HEK293T (cell line): ENCODE measurements around the gene FBXL17.

Experiments
- CTCF ChIA-PET: fragments of 350-600 bp; formaldehyde crosslinking; extraction: SDS; loops from one replicate; lab custom pipeline; 2021; ENCODE audit warnings: antibody characterized with exemption, inconsistent platforms; lab: Yijun Ruan, JAX
- POLR2A ChIA-PET: fragments of 350-600 bp; formaldehyde crosslinking; extraction: SDS; loops from one replicate; lab custom pipeline; 2020; ENCODE audit warnings: antibody characterized with exemption, inconsistent platforms; lab: Yijun Ruan, JAX
- DNase-seq: peaks from one replicate; pipeline ENCODE4 v3.0.0; 2012; ENCODE audit warnings: mixed read lengths; ENCODE audit errors: extremely low spot score
- ARNT ChIP-seq: fragments of 450-650 bp; IDR thresholded peaks from 2 replicates; pipeline ENCODE4 v1.6.1; 2017; ENCODE audit warnings: mild to moderate bottlenecking
- BHLHE40 ChIP-seq: fragments of 450-650 bp; IDR thresholded peaks from 2 replicates; pipeline ENCODE4 v1.6.1; 2016; ENCODE audit warnings: mild to moderate bottlenecking, moderate library complexity, borderline replicate concordance
- CTBP1 ChIP-seq: fragments of 450-650 bp; IDR thresholded peaks from 2 replicates; pipeline ENCODE4 v1.6.1; 2016; ENCODE audit warnings: borderline replicate concordance
- ELF4 ChIP-seq: fragments of 450-650 bp; IDR thresholded peaks from 2 replicates; pipeline ENCODE4 v1.6.1; 2017; ENCODE audit warnings: antibody characterized with exemption
- FOXA1 ChIP-seq: fragments of 450-650 bp; IDR thresholded peaks from 2 replicates; pipeline ENCODE4 v1.6.1; 2016; ENCODE audit warnings: mild to moderate bottlenecking
- FOXK2 ChIP-seq: fragments of 450-650 bp; IDR thresholded peaks from 2 replicates; pipeline ENCODE4 v1.6.1; 2016; ENCODE audit warnings: mild to moderate bottlenecking
- FOXM1 ChIP-seq: fragments of 450-650 bp; IDR thresholded peaks from 2 replicates; pipeline ENCODE4 v1.6.1; 2017; ENCODE audit warnings: mild to moderate bottlenecking, borderline replicate concordance
- HDGF ChIP-seq: fragments of 450-650 bp; IDR thresholded peaks from 2 replicates; pipeline ENCODE4 v1.6.1; 2017; ENCODE audit warnings: antibody characterized with exemption, borderline replicate concordance
- L3MBTL2 ChIP-seq: fragments of 450-650 bp; conservative IDR thresholded peaks from 2 replicates; pipeline ENCODE4 v1.6.1; 2016; ENCODE audit warnings: mild to moderate bottlenecking
- LEF1 ChIP-seq: fragments of 450-650 bp; IDR thresholded peaks from 2 replicates; pipeline ENCODE4 v1.6.1; 2017; ENCODE audit warnings: mild to moderate bottlenecking, borderline replicate concordance
- NFRKB ChIP-seq: fragments of 450-650 bp; IDR thresholded peaks from 2 replicates; pipeline ENCODE4 v1.6.1; 2016; ENCODE audit warnings: mild to moderate bottlenecking, moderate library complexity
- SP1 ChIP-seq: fragments of 450-650 bp; IDR thresholded peaks from 2 replicates; pipeline ENCODE4 v1.6.1; 2017
- SUZ12 ChIP-seq: fragments of 450-650 bp; IDR thresholded peaks from 2 replicates; pipeline ENCODE4 v1.6.1; 2016; ENCODE audit warnings: mild to moderate bottlenecking
- TARDBP ChIP-seq: fragments of 450-650 bp; IDR thresholded peaks from 2 replicates; pipeline ENCODE4 v1.6.1; 2016
- ZNF384 ChIP-seq: fragments of 450-650 bp; IDR thresholded peaks from 2 replicates; pipeline ENCODE4 v1.6.1; 2016
- TF ChIP-seq, protein P1 (sequence below): fragments of 450-650 bp; IDR thresholded peaks from 2 replicates; pipeline ENCODE4 v1.6.1; 2016

Gene FBXL17

DNA sequence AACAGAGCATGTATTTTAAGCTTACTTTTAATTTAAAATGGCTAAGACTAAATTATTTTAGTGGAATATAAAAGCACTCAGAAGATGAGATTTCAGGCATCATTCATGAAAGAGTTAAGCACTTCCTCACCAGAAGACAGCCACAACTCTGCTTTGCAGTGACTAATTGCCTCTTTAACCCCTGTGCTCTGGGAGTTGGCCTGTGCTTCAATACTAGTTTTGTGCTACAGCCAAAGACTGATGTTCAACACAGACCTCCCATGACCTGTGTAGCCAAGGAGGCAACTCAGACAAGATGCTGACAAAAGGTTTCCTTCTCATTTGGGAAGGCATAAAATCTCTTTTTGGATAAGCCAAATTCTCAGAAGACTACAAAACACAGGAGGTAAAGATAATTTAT, 353.5 kb downstream of the FBXL17 start:
- ChIA-PET POLR2A (no interaction called here), CTCF (no interaction called here)
- no peak for DNase-seq
- TF ChIP-seq NFRKB (no peak), HDGF (no peak), TARDBP (no peak), CTBP1 (no peak), L3MBTL2 (no peak), ARNT (no peak), ELF4 (no peak), SUZ12 (no peak), FOXA1 (no peak)

DNA sequence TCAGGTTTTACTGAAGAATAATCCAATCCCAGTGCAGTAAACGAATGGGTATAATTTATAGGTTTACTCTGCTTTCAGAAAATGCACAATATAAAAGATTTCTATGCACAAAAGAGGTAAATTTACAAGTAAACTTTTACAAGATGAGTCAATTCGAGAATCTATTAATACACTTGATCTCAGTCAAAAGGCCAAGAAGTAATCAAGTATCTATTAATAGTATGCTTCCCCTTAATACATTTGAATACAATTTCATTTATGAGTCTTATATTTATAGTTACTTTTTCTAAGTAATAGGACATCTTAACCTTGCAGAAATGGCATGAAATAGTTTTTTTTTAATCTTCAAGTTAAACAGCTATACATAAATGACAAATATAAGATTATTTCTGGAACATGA, 355.9 kb downstream of the FBXL17 start:
- ChIA-PET CTCF (no interaction called here), POLR2A (no interaction called here)
- TF ChIP-seq ARNT = no peak
- no peak for TF ChIP-seq NFRKB
- no peak for TF ChIP-seq SP1
- TF ChIP-seq TARDBP = no peak
- no peak for DNase-seq

DNA sequence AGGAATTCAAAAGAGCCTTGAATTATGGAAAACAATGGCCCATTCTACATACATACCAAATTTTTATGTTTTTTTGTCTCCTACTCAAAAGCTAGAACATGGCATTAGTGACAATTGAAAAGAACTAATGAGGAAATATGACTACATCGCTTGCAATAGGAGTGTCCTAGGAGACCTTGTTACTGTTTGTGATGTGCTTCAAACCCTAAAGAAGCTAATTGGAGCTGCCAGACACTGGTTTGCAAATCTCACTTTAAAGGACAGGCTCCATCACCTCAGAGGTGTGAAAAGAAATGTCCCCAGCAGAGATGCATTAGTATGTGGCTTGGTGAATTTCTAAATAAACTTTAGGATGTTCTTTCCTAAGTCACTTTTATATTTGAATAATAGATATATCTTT, 356.9 kb downstream of the FBXL17 start:
- ChIA-PET POLR2A (no interaction called here), CTCF (no interaction called here)
- TF ChIP-seq ELF4 (no peak), SUZ12 (no peak), ZNF384 (no peak), SP1 (no peak), ARNT (no peak), HDGF (no peak), FOXA1 (no peak), BHLHE40 (no peak), FOXM1 (no peak), NFRKB (no peak), LEF1 (no peak), FOXK2 (no peak), CTBP1 (no peak), L3MBTL2 (no peak), TARDBP (no peak)
- TF ChIP-seq, protein P1, sequence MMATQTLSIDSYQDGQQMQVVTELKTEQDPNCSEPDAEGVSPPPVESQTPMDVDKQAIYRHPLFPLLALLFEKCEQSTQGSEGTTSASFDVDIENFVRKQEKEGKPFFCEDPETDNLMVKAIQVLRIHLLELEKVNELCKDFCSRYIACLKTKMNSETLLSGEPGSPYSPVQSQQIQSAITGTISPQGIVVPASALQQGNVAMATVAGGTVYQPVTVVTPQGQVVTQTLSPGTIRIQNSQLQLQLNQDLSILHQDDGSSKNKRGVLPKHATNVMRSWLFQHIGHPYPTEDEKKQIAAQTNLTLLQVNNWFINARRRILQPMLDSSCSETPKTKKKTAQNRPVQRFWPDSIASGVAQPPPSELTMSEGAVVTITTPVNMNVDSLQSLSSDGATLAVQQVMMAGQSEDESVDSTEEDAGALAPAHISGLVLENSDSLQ = no peak
- DNase-seq = no peak

DNA sequence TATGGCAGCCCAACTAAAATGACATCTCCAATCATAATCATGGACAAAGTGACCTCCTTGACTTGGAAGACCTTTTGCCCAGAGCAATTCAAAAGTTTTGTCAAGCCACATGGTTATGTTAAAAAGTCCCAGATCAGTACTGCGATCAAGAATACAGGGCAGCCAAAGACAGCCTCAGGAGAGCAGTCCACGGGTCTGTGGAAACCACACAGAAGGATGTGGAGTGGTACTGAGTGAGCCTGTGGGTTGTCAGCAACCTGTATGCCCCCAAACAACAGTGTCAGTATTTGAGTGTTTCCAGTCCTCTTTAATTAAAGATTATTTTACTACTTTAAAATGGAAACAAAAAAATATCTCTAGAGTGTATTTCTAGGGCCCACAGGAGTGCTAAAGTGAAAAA, 365.8 kb downstream of the FBXL17 start:
- CTCF ChIA-PET = no interaction called here
- TF ChIP-seq BHLHE40 (no peak), ZNF384 (no peak), FOXA1 (no peak), ELF4 (no peak), TARDBP (no peak), LEF1 (no peak), CTBP1 (no peak), HDGF (no peak), FOXM1 (no peak), SP1 (no peak), L3MBTL2 (no peak), NFRKB (no peak), SUZ12 (no peak)
- TF ChIP-seq, protein P1 = no peak
- POLR2A ChIA-PET = no interaction called here
- DNase-seq = no peak

DNA sequence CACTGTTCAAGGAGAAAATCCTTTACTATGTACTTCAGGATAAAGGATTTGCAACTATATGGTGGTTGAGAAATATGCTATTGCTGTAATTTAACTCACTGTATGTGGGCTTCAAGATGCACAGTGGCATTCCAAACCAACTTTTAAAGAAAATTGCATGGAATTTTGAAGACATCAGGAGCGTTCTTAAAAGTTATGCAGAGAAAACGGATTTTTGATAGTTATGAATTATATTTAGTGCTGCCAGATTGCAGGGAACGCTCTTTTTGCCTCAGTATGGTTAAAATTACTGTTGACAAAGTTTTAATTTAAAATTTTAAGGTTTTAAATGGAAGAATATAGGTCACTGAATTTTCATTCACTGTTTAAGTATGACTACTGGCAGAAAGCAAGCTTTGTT, 375.1 kb downstream of the FBXL17 start:
- no peak for TF ChIP-seq SUZ12
- no peak for TF ChIP-seq L3MBTL2
- TF ChIP-seq ZNF384 = no peak
- no peak for TF ChIP-seq ELF4
- TF ChIP-seq FOXA1 = no peak
- TF ChIP-seq, protein P1 = no peak
- no peak for TF ChIP-seq BHLHE40
- no peak for TF ChIP-seq CTBP1
- TF ChIP-seq LEF1 = no peak
- TF ChIP-seq SP1 = no peak
- no peak for TF ChIP-seq ARNT
- TF ChIP-seq FOXK2 = no peak
- TF ChIP-seq FOXM1 = no peak
- no peak for TF ChIP-seq NFRKB
- no peak for TF ChIP-seq TARDBP
- TF ChIP-seq HDGF = no peak
- no peak for DNase-seq
- CTCF ChIA-PET = no interaction called here
- POLR2A ChIA-PET = no interaction called here

DNA sequence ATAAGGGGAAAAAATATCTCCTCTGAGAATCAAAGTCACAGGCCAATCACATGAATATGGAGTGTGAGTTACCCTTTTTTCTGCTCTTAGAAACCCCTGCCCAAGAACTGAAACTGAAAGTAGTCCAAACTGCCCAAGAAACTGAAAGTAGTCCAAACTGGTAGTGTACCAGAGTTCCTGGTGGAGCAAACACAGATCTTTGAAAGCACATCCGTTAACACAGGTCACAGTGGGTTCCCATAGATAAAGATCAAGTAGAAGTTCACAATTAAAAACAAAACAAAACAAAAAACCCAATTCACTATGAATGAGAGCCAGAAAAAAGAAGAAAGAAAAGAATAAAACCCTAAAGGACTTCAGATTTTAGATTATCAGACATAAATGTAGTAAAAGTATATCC, 378.7 kb downstream of the FBXL17 start:
- CTCF ChIA-PET = no interaction called here
- TF ChIP-seq CTBP1 = no peak
- TF ChIP-seq SUZ12 = no peak
- no peak for TF ChIP-seq ARNT
- TF ChIP-seq ZNF384 = no peak
- POLR2A ChIA-PET = no interaction called here
- no peak for DNase-seq
